ENCODE results near the gene C20orf141.

Gene C20orf141

GRCh38 chr20:2820084-2820895 lies 5.5 kb downstream of the C20orf141 start:
- no peak for TF ChIP-seq CTCF (IDR thresholded peaks at IDR 0.05; ENCODE audit: insufficient read depth, low read length)
- TF ChIP-seq REST (IDR thresholded peaks at IDR 0.05; ENCODE audit: insufficient replicate concordance, low read depth) = no peak
- TF ChIP-seq GABPA (IDR thresholded peaks at IDR 0.05; ENCODE audit: low read depth) = no peak
- TF ChIP-seq POLR2AphosphoS5 (IDR thresholded peaks at IDR 0.05; ENCODE audit: low read depth) = no peak
- TF ChIP-seq SPI1 (IDR thresholded peaks at IDR 0.05; ENCODE audit: borderline replicate concordance, low read depth) = no peak
- Histone ChIP-seq H3K4me3 (replicated peaks; ENCODE audit: insufficient read depth, low read length) (no peak overlapping the region), H3K27ac (replicated peaks) (no peak overlapping the region), H3K27me3 (ENCODE audit: insufficient read depth, poor library complexity, severe bottlenecking) (peaks cover 5% of the 10 kb centered on the region)
- no peak for DNase-seq (ENCODE audit: low read depth in 1 of 2, low spot score in 1 of 2)

GRCh38 chr20:2820896-2821869 lies 6.4 kb downstream of the C20orf141 start:
- Histone ChIP-seq H3K27ac (replicated peaks) (no peak overlapping the region), H3K4me3 (replicated peaks; ENCODE audit: insufficient read depth, low read length) (no peak overlapping the region), H3K27me3 (ENCODE audit: insufficient read depth, poor library complexity, severe bottlenecking) (peaks cover 8% of the 10 kb centered on the region)
- DNase-seq (ENCODE audit: low read depth in 1 of 2, low spot score in 1 of 2) = no peak
- TF ChIP-seq CTCF (IDR thresholded peaks at IDR 0.05; ENCODE audit: insufficient read depth, low read length) (no peak), REST (IDR thresholded peaks at IDR 0.05; ENCODE audit: insufficient replicate concordance, low read depth) (no peak), SPI1 (IDR thresholded peaks at IDR 0.05; ENCODE audit: borderline replicate concordance, low read depth) (no peak), POLR2AphosphoS5 (IDR thresholded peaks at IDR 0.05; ENCODE audit: low read depth) (no peak), GABPA (IDR thresholded peaks at IDR 0.05; ENCODE audit: low read depth) (no peak)

- DNase-seq (ENCODE audit: low read depth in 1 of 2, low spot score in 1 of 2) = peak in 1 of 2 experiments; percentile 29
- H3K4me3 ChIP-seq (replicated peaks; ENCODE audit: insufficient read depth, low read length) = no peak overlapping the region
- no peak for TF ChIP-seq REST (IDR thresholded peaks at IDR 0.05; ENCODE audit: insufficient replicate concordance, low read depth)
- TF ChIP-seq POLR2AphosphoS5 (IDR thresholded peaks at IDR 0.05; ENCODE audit: low read depth) = no peak
- TF ChIP-seq SPI1 (IDR thresholded peaks at IDR 0.05; ENCODE audit: borderline replicate concordance, low read depth) = no peak
- TF ChIP-seq GABPA (IDR thresholded peaks at IDR 0.05; ENCODE audit: low read depth) = no peak
- TF ChIP-seq CTCF (IDR thresholded peaks at IDR 0.05; ENCODE audit: insufficient read depth, low read length) = no peak
- H3K27ac ChIP-seq (replicated peaks) = no peak overlapping the region
- H3K27me3 ChIP-seq (ENCODE audit: insufficient read depth, poor library complexity, severe bottlenecking) = peaks cover 14% of the 10 kb centered on the region
These were observed 7.3 kb downstream of the C20orf141 start for GRCh38 chr20:2822073-2822472.

All from HL-60 (cell line).